Measurements from ENCODE around the gene ABCC2. TPM values are rescaled to one million over a fixed set of nuclear protein-coding genes. Genes with fewer than 3 reads are reported as not detected.

Gene ABCC2
- total RNA-seq, 1 donor from 2014 or later = 11.0 TPM

GRCh38 chr10:99805190-99805589, 22.8 kb downstream of the ABCC2 start:
- no peak for TF ChIP-seq CTCF (conservative IDR thresholded peaks at IDR 0.05)
- no peaks in the 10 kb centered on the region for H3K9me3 Mint-ChIP-seq
- DNase-seq (ENCODE audit: extremely low spot score, unreplicated experiment) = no peak
- peaks cover 4% of the 10 kb centered on the region for H3K27me3 Mint-ChIP-seq
- no peaks in the 10 kb centered on the region for H3K36me3 Mint-ChIP-seq
- no peak overlapping the region for H3K27ac Mint-ChIP-seq
- H3K4me1 Mint-ChIP-seq (ENCODE audit: unreplicated experiment) = no peaks in the 10 kb centered on the region
- no peak overlapping the region for H3K4me3 Mint-ChIP-seq

GRCh38 chr10:99806091-99806490, 23.7 kb downstream of the ABCC2 start:
- H3K27ac Mint-ChIP-seq = no peak overlapping the region
- H3K36me3 Mint-ChIP-seq = no peaks in the 10 kb centered on the region
- peaks cover 4% of the 10 kb centered on the region for H3K27me3 Mint-ChIP-seq
- no peaks in the 10 kb centered on the region for H3K4me1 Mint-ChIP-seq (ENCODE audit: unreplicated experiment)
- no peaks in the 10 kb centered on the region for H3K9me3 Mint-ChIP-seq
- H3K4me3 Mint-ChIP-seq = no peak overlapping the region
- TF ChIP-seq CTCF (conservative IDR thresholded peaks at IDR 0.05) = no peak
- no peak for DNase-seq (ENCODE audit: extremely low spot score, unreplicated experiment)

- H3K36me3 Mint-ChIP-seq = no peaks in the 10 kb centered on the region
- TF ChIP-seq CTCF (conservative IDR thresholded peaks at IDR 0.05) = no peak
- peaks cover 4% of the 10 kb centered on the region for H3K27me3 Mint-ChIP-seq
- no peaks in the 10 kb centered on the region for H3K9me3 Mint-ChIP-seq
- no peak overlapping the region for H3K4me3 Mint-ChIP-seq
- H3K27ac Mint-ChIP-seq = no peak overlapping the region
- H3K4me1 Mint-ChIP-seq (ENCODE audit: unreplicated experiment) = no peaks in the 10 kb centered on the region
- no peak for DNase-seq (ENCODE audit: extremely low spot score, unreplicated experiment)
Observed at GRCh38 chr10:99807786-99808185, 25.3 kb downstream of the ABCC2 start.

- no peaks in the 10 kb centered on the region for H3K36me3 Mint-ChIP-seq
- no peak overlapping the region for H3K27ac Mint-ChIP-seq
- no peak for DNase-seq (ENCODE audit: extremely low spot score, unreplicated experiment)
- no peak overlapping the region for H3K4me3 Mint-ChIP-seq
- TF ChIP-seq CTCF (conservative IDR thresholded peaks at IDR 0.05) = no peak
- H3K9me3 Mint-ChIP-seq = no peaks in the 10 kb centered on the region
- H3K27me3 Mint-ChIP-seq = peaks cover 3% of the 10 kb centered on the region
- no peaks in the 10 kb centered on the region for H3K4me1 Mint-ChIP-seq (ENCODE audit: unreplicated experiment)
Observed at GRCh38 chr10:99808270-99808669, 25.8 kb downstream of the ABCC2 start.

GRCh38 chr10:99809481-99809880, 27.0 kb downstream of the ABCC2 start:
- Mint-ChIP-seq H3K4me3 (no peak overlapping the region), H3K27ac (no peak overlapping the region), H3K36me3 (no peaks in the 10 kb centered on the region), H3K9me3 (no peaks in the 10 kb centered on the region), H3K27me3 (no peaks in the 10 kb centered on the region), H3K4me1 (ENCODE audit: unreplicated experiment) (no peaks in the 10 kb centered on the region)
- TF ChIP-seq CTCF (conservative IDR thresholded peaks at IDR 0.05) = no peak
- no peak for DNase-seq (ENCODE audit: extremely low spot score, unreplicated experiment)
